Measurements from ENCODE around the gene CAB39.

DNA sequence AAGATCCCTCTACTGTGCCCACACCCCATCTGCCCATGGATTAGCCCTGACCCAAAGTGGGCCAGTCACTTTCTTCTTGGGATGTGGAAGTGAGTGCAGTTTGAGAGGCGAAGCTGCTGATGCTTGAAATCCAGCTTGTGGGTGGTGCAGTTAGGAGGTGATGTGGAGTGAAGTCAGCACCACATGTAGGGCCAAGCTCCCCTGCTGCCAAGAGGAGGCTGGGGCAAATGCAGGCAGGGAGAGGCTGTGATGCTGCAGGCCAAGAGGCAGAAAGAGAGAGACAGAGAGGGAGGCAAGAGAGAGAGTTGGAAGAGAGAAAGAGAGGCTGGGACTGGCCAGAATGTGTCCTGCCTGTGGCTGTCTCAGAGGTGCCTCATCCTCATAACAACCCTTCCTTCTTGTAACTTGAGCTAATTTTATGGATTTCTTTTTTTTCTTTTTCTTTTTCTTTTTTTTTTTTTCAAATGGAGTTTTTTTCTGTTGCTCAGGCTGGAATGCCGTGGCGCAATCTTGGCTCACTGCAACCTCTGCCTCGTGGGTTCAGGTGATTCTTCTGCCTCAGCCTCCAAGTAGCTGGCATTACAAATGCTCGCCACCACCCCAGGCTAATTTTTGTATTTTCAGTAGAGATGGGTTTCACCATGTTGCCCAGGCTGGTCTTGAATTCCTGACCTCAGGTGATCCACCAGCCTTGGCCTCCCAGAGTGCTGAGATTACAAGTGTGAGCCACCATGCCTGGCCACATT is 35.3 kb upstream of the CAB39 start:
- TF ChIP-seq, protein P1, sequence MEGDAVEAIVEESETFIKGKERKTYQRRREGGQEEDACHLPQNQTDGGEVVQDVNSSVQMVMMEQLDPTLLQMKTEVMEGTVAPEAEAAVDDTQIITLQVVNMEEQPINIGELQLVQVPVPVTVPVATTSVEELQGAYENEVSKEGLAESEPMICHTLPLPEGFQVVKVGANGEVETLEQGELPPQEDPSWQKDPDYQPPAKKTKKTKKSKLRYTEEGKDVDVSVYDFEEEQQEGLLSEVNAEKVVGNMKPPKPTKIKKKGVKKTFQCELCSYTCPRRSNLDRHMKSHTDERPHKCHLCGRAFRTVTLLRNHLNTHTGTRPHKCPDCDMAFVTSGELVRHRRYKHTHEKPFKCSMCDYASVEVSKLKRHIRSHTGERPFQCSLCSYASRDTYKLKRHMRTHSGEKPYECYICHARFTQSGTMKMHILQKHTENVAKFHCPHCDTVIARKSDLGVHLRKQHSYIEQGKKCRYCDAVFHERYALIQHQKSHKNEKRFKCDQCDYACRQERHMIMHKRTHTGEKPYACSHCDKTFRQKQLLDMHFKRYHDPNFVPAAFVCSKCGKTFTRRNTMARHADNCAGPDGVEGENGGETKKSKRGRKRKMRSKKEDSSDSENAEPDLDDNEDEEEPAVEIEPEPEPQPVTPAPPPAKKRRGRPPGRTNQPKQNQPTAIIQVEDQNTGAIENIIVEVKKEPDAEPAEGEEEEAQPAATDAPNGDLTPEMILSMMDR (IDR thresholded peaks at IDR 0.05), result no peak
- no peak for TF ChIP-seq ZFX (IDR thresholded peaks at IDR 0.05; ENCODE audit: borderline replicate concordance)
